Kidney glomerular epithelial cell (primary cell): Measurements from ENCODE around the gene GPR157.
A peak's percentile ranks its signal among the peaks of the same experiment; 100 is the strongest.
"Not testable (repeated sequence)": the region's sequence is repeated elsewhere in the genome, so short reads cannot be mapped to it uniquely, and the experiment has no call there.

Experiments
- DNase-seq: peaks from one replicate; lab custom pipeline; 2025; lab: John Stamatoyannopoulos, UW

Gene GPR157

GRCh38 chr1:9128520-9129265, at the start of gene GPR157:
TSS of gene GPR157 (minus strand) at chr1:9129102. CDS start at chr1:9129027, 75 bp downstream.
- no peak for DNase-seq

- no peak for DNase-seq
Measured at GRCh38 chr1:9174762-9175161, 45.9 kb upstream of the GPR157 start.

GRCh38 chr1:9174243-9174642, 45.3 kb upstream of the GPR157 start:
- DNase-seq = no peak

GRCh38 chr1:9169601-9170137, 40.8 kb upstream of the GPR157 start:
- DNase-seq = no peak

GRCh38 chr1:9167638-9168037, 38.7 kb upstream of the GPR157 start:
- no peak for DNase-seq

- DNase-seq = peak; percentile 49
Measured at GRCh38 chr1:9166289-9167235, 37.7 kb upstream of the GPR157 start.

GRCh38 chr1:9165396-9165795, 36.5 kb upstream of the GPR157 start:
- no peak for DNase-seq

- no peak for DNase-seq
Measured at GRCh38 chr1:9164919-9165318, 36.0 kb upstream of the GPR157 start.

GRCh38 chr1:9164532-9164900, 35.6 kb upstream of the GPR157 start:
- DNase-seq = no peak

- no peak for DNase-seq
Measured at GRCh38 chr1:9161963-9162362, 33.1 kb upstream of the GPR157 start.

GRCh38 chr1:9161342-9161741, 32.4 kb upstream of the GPR157 start:
- DNase-seq = no peak

GRCh38 chr1:9160079-9160717, 31.3 kb upstream of the GPR157 start:
- DNase-seq = no peak

GRCh38 chr1:9155879-9156278, 27.0 kb upstream of the GPR157 start:
- no peak for DNase-seq

GRCh38 chr1:9155405-9155804, 26.5 kb upstream of the GPR157 start:
- DNase-seq = not testable (repeated sequence)

GRCh38 chr1:9153152-9153551, 24.2 kb upstream of the GPR157 start:
- no peak for DNase-seq

GRCh38 chr1:9152535-9152934, 23.6 kb upstream of the GPR157 start:
- DNase-seq = no peak

GRCh38 chr1:9151328-9151860, 22.5 kb upstream of the GPR157 start:
- no peak for DNase-seq

- no peak for DNase-seq
Measured at GRCh38 chr1:9150582-9151327, 21.9 kb upstream of the GPR157 start.

GRCh38 chr1:9149837-9150581, 21.1 kb upstream of the GPR157 start:
- no peak for DNase-seq

GRCh38 chr1:9149151-9149550, 20.2 kb upstream of the GPR157 start:
- no peak for DNase-seq

- no peak for DNase-seq
Measured at GRCh38 chr1:9146156-9146555, 17.3 kb upstream of the GPR157 start.
